GM12875 (cell line): ENCODE results near the gene TSPAN31.

Source experiments
- H3K4me3 ChIP-seq: one replicate; pipeline ENCODE4 v1.5.1; 2011; ENCODE audit warnings: low read depth, low read length, control low read depth
- TF ChIP-seq, protein P1 (sequence below): IDR thresholded peaks from 2 replicates; pipeline ENCODE4 v1.5.1; 2011; ENCODE audit warnings: low read depth, mild to moderate bottlenecking, control low read depth, inconsistent platforms, low read length, moderate library complexity, borderline replicate concordance; ENCODE audit not compliant: insufficient read depth

The TSPAN31 gene

DNA sequence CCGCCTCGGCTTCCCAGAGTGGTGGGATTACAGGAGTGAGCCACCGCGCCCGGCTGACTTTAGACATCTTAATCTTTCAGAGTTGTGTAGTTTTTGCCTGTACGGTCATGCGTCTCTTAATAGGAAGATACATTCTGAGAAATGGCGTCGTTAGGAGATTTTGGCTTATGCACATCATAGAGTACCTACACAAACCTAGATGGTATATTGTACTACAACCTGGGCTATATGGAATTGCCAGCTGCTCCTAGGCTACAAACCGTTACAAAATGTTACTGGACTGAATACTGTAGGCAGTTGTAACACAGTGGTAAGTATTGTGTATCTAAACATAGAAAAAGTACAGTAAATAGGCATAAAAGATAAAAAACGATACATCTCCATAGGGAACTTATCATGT is 39.0 kb downstream of the TSPAN31 start:
- no peak overlapping the region for H3K4me3 ChIP-seq
- TF ChIP-seq, protein P1, sequence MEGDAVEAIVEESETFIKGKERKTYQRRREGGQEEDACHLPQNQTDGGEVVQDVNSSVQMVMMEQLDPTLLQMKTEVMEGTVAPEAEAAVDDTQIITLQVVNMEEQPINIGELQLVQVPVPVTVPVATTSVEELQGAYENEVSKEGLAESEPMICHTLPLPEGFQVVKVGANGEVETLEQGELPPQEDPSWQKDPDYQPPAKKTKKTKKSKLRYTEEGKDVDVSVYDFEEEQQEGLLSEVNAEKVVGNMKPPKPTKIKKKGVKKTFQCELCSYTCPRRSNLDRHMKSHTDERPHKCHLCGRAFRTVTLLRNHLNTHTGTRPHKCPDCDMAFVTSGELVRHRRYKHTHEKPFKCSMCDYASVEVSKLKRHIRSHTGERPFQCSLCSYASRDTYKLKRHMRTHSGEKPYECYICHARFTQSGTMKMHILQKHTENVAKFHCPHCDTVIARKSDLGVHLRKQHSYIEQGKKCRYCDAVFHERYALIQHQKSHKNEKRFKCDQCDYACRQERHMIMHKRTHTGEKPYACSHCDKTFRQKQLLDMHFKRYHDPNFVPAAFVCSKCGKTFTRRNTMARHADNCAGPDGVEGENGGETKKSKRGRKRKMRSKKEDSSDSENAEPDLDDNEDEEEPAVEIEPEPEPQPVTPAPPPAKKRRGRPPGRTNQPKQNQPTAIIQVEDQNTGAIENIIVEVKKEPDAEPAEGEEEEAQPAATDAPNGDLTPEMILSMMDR = no peak

DNA sequence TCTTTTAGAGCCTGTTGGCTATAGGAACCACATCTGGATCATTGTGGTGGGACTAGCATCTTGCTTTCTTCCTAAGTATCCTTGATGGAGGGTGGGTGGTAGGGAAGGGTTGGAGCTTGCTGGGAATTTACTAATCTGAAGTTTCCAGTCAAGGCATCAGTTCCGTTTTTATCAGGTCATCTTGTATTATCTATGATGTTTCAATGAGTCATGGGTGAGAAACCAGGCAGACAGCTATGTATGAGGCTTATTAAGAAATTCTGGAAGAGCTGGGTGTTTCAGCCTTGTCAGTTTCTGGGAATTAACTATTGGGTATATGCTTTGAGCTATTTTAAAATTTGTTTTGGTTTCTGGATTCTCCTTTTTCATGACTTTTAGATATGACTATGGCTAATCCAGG is 49.1 kb downstream of the TSPAN31 start:
- TF ChIP-seq, protein P1 = no peak
- H3K4me3 ChIP-seq = no peak overlapping the region

DNA sequence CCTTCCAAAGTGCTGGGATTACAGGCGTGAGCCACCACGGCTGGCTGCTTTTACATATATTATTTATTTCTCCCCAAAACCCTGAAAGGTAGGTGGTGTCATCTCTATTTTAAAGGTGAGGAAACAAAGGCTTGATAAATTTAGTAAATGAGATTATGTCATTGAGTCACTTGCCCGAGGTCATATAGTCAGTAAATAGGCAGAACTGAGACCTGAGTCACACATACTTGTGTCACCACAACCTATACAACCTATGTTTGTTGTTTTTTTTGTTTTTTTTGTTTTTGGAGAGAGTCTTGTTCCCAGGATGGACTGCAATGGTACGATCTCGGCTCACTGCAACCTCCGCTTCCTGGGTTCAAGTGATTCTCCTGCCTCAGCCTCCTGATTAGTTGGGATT is 50.5 kb downstream of the TSPAN31 start:
- H3K4me3 ChIP-seq = no peak overlapping the region
- TF ChIP-seq, protein P1 = no peak

DNA sequence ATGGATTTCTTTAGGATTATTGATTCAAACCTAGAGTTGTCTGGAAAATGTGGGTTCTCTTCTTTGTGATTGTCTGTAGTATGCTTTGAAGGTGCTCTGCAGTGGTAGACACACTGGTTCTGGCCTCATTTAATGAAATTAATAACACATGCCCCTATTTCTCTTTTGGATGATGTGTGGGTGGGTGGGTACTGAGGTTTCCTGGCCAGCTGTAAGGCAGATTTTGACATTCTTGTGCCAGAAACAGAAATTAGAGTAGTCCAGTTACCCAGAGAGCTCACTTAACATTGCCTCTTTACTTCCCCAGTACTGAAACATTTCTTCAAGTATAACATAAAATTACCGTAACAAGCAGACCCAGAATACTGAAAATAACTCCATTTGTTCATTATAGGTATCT is 52.2 kb downstream of the TSPAN31 start:
- no peak overlapping the region for H3K4me3 ChIP-seq
- TF ChIP-seq, protein P1 = no peak

DNA sequence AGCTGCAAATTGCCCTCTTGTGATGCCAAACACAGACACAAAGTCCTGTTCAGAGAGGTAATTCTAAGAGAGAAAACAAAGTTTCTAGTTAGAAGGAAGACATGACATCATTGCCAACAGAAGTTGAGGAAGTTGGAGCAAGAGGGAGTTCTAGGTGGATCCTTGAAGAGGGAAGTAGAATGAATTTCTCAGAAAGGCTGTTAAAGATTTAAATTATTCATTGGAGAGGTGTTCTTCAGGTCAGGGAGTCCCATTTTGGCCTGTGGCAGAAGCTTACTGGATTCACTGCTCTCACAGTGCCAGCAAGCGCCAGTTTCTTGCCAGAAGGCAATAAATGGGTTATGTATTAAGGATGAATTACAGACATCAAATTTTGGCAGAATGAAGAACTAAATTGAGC is 53.1 kb downstream of the TSPAN31 start:
- H3K4me3 ChIP-seq = no peak overlapping the region
- TF ChIP-seq, protein P1 = no peak
